COLO668 (cell line): ENCODE measurements around the gene SEC14L1.
A peak's percentile ranks its signal among the peaks of the same experiment; 100 is the strongest.
"Not testable (repeated sequence)": the region's sequence is repeated elsewhere in the genome, so short reads cannot be mapped to it uniquely, and the experiment has no call there.

Experiments
- DNase-seq: peaks from one replicate; lab custom pipeline; 2025; ENCODE audit not compliant: unreplicated experiment; lab: John Stamatoyannopoulos, UW

Gene SEC14L1

DNA sequence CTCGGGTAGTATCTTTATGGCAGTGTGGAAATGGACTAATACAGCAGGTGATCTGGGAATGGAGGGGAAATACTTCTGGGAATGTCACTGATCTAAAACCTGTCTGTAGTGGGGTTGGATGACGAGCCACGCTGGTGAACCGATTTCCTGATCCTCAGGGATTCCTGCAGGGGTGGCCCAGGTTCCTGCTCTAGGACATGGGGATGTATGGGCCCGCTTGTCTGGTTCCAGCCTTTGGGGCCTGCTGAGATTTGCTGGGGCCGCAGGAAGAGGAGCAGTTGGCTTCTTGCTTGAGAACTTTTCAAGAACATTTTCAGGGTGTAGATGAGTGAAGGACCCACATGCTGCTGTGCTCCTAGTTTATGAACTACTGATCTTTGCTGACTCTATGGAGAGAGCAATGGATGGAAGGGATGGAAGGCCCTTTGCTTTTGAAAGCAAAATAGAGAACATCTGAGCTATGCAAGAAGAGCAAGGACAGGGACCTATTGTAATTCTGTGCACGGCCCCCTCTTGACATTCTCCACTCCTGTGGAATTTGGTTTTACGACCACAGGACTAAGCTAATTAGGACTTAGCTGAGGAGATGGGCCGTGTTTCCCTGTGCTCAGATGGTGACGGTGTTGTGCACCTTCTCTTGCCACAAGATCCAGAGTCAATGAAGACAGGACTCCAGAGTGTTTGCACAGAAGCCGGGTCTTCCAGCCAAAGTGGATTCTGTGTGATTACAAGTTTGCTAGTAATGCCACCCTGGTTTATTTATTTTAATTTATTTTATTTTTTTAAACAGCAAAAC, 90.5 kb downstream of the SEC14L1 start:
- DNase-seq = no peak

DNA sequence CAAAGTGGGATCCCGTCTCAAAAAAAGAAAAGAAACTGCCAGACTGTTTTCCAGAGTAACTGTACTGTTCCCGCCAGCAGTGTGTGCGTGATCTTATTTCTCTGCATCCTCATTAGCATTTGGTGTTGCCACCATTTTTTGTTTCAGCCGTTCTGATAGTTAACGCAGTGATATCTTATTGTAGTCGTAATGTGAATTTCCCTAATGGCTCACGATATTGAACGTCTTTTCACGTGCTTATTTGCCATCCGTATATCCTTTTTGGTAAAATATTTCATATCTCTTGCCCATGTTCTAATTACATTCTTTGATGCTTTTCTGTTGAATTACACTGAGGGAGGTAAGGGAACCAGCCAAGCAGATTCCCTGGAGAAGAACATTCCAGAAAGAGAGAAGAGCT, 92.4 kb downstream of the SEC14L1 start:
- no peak for DNase-seq

DNA sequence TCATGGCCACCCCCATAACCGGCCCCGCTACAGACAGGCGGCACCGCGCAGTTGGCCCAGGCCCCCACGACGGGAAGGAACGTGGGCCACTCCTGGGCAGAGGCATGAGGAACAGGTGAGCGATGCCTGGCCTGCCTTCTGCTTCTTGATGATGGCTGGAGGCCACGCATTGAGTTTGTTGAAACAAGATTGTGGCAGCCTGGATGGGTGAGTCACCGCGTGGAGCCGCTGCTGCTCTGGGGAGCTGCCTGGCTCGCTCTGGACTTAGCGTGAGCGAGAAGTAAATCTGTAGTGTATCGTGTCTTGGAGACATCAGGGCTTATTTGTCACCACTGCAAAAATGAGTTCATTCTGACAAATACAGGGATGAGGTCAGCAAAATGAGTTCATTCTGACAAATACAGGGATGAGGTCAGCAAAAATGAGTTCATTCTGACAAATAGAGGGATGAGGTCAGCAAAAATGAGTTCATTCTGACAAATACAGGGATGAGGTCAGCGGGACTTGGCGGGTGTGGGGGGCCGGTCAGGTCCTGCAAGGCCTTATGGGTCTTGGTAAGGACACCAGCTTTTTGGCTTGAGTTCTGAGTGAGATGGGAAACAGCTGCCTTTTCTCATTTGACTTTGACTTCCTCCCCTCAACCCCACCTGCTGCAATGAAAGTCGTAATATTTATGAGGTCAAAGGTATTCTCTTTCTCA, 93.0 kb downstream of the SEC14L1 start:
- DNase-seq = peak; percentile 13

DNA sequence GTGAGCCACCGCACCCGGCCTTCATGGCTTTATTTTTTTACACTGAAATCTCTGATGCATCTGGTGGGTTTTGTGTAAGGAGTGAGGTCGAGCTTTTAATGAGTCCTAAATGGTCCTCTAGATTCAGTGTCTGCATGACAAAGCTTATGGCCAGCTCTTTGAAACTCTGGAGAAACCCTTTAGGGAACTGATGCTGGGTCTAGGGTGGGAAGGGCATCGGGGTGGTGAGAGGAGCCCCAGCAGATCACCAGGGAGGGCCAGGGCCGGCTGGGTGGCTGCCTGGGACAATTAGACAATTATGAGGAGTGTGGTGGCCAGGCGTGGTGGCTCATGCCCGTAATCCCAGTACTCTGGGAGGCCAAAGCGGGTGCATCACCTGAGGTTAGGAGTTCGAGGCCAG, 93.9 kb downstream of the SEC14L1 start:
- DNase-seq = no peak

GRCh38 chr17:77235370-77235941, 94.7 kb downstream of the SEC14L1 start:
- no peak for DNase-seq

GRCh38 chr17:77237232-77238008, 96.7 kb downstream of the SEC14L1 start:
- no peak for DNase-seq

GRCh38 chr17:77240976-77241375, 100.2 kb downstream of the SEC14L1 start:
- no peak for DNase-seq

DNA sequence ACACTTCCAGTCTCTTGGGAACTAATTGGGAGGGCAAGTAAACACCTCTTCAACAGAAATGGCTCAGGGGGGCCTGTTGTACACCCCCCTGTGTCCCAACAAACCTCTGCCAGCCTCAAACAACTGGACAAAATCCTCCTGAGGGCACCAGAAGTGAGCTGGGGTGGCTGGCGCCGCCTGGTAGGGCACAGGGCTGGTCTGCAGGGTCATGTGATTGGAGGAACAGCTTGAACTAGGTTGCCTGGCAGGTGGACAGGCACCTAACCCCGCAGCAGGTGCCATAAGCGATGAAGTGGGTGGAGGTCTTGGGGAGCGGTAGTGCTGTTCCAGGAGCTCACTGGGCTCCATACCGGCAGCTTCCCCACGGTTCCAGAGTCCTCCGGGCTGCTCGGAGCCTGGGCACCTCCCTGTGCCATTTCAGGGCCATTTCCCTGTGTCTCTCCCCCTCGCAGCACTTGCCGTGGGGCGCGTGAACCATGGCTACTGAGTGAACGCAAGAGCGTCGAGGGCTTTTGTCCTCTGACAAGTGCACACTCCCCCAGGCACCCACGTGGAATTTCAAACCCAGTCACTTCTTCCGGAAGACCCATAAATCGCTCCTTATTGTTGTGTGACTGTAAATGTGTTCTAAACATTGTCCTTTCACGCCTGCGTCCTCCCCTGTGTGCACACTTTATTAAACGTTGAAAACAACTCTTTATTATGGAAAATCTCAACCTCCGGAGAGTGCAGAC, 101.5 kb downstream of the SEC14L1 start:
- DNase-seq = peak; percentile 27

- no peak for DNase-seq
Measured at GRCh38 chr17:77245162-77245926, 104.6 kb downstream of the SEC14L1 start.

DNA sequence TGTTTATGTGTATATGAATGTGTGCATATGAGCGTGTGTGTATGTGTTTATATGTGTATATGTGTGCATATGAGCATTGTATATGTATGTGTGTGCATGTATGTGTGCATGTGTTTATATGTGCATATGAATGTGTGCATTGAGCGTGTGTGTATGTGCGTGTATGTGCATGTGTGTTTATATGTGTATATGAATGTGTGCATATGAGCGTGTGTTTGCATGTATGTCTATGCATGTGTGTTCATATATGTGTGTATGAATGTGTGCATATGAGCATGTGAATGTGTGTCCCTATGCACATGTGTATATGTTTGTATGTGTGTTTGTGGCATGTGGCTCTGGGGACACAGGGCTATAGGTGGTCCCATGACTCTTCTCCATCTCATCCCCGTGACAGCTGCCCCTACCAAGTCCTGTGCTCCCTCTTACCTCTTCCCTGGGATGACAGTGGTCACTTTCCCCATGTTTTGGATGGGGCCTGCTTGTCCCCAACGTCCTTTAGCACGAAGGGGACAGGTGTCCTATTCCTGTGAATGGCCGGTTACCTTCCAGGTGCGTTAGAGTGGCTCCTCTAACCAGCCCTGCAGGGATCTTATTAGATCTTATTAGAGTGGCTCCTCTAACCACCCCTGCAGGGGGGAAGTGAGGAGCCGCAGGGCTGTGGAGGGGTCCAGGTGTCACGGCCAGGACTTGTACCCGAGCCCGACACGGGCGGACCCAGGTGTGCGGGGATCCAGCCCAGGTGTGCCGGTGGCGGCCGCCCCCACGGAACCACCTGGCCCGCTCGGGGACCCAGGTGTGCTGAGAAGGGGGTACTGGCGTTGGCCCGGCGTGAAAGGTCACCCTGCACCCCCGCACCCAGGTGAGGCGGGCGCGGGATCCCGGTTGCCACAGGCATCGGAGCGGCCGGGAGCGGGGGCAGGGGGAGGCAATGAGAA, 105.6 kb downstream of the SEC14L1 start:
- no peak for DNase-seq

- DNase-seq = peak; percentile 74
Measured at GRCh38 chr17:77247048-77247541, 106.3 kb downstream of the SEC14L1 start.

- no peak for DNase-seq
Measured at GRCh38 chr17:77247609-77248008, 106.8 kb downstream of the SEC14L1 start.

- DNase-seq = no peak
Measured at GRCh38 chr17:77248216-77249114, 107.7 kb downstream of the SEC14L1 start.

GRCh38 chr17:77251622-77252183, 110.9 kb downstream of the SEC14L1 start:
- no peak for DNase-seq

GRCh38 chr17:77252306-77252705, 111.5 kb downstream of the SEC14L1 start:
- DNase-seq = not testable (repeated sequence)

DNA sequence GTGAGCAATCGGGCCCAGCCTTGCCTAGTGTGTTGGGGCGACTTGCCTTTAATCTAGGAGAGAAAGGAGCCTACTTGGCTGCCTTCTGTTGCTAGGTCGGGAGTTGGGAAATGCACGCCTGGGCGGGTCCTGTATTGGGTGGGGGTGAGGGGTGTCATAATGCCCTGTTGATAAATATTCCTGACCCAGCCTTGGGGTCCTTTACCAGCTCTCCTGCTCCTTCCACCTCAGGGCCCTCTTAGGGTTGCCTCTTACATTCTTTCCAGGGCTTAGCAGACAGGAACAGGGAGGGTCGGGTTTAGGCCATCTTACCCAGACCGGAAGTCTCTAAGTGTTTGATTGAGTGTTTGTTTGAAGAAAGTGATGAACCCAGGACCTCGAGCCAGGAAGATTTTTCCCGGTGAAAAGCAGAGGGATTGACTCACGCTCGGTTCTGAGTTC, 112.9 kb downstream of the SEC14L1 start:
- DNase-seq = no peak
